SK-N-MC (cell line): ENCODE data around the gene KRT17.
"Not testable (repeated sequence)": the region's sequence is repeated elsewhere in the genome, so short reads cannot be mapped to it uniquely, and the experiment has no call there.

Source experiments
- DNase-seq: peaks from one replicate; pipeline ENCODE4 v3.0.0-alpha.2; 2011; ENCODE audit warnings: low read depth, low spot score
- H3K27ac ChIP-seq: fragments of 200-600 bp; sonication (generic); 2 replicates; pipeline ENCODE4 v1.5.1; 2016; ENCODE audit warnings: mixed run types
- H3K36me3 ChIP-seq: fragments of 200-600 bp; sonication (generic); 2 replicates; pipeline ENCODE4 v1.6.1; 2017; ENCODE audit warnings: antibody characterized with exemption, low read length, mixed read lengths; ENCODE audit not compliant: insufficient read depth
- H3K4me3 ChIP-seq: fragments of 200-600 bp; sonication (generic); 2 replicates; pipeline ENCODE4 v1.5.1; 2016
- H3K9ac ChIP-seq: fragments of 200-600 bp; sonication (generic); 2 replicates; pipeline ENCODE4 v1.8.0; 2017; ENCODE audit warnings: mixed run types, mixed read lengths; ENCODE audit not compliant: insufficient read length
- H3K9me3 ChIP-seq: fragments of 200-600 bp; sonication (generic); 2 replicates; pipeline ENCODE4 v1.6.1; 2017; ENCODE audit warnings: low read depth, mild to moderate bottlenecking, antibody characterized with exemption, low read length, moderate library complexity, mixed read lengths
- EZH2 ChIP-seq: fragments of 200-600 bp; sonication (generic); IDR thresholded peaks from one replicate; pipeline ENCODE4 v1.6.1; 2017; ENCODE audit warnings: antibody characterized with exemption
- FOXP2 ChIP-seq: optimal IDR thresholded peaks from 2 replicates; pipeline ENCODE3; 2011; ENCODE audit warnings: mild to moderate bottlenecking, moderate library complexity; ENCODE audit not compliant: insufficient read depth; ENCODE audit errors: extremely low read length, control extremely low read depth
- POLR2AphosphoS5 ChIP-seq: IDR thresholded peaks from 2 replicates; pipeline ENCODE4 v1.6.1; 2012; ENCODE audit warnings: mild to moderate bottlenecking, low read depth, low read length, borderline replicate concordance

KRT17 gene

DNA sequence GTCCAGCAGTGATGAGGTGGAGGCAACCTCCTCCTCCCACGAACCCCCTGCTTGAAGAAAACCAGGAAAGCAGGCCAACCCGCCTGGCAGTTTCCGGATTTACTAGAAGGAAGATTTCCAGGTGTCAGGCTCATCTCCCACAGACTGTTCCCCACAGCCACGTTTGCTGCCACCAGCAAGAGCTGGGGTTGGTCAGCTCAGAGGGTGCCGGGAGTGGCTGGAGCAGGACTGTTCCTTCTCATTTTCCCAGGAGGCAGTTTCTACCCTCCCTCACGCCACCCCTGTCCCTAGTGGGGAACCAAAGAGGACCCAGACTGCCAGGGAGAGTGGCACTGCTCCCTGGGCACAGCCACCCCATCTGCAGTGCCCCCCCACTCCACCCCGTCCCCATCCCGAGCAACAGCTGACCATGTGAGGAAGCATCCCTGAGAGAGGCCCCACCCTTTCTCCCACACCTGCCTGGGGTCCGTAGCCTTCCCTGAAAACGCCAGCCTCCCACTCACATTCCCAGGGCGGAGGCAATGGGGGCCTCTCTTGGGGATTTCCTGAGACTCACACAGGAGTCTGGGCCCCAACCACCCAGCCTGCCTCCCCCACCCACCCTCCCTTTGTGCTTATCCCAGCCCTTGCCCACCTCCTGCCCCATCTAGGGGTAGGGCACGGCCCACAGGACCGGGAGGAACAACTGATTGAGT, 5.9 kb downstream of the KRT17 start:
- Histone ChIP-seq H3K9ac (no peak overlapping the region), H3K36me3 (no peaks in the 10 kb centered on the region), H3K9me3 (no peaks in the 10 kb centered on the region), H3K4me3 (no peak overlapping the region), H3K27ac (no peak overlapping the region)
- no peak for TF ChIP-seq EZH2
- TF ChIP-seq POLR2AphosphoS5: no peak
- no peak for TF ChIP-seq FOXP2
- DNase-seq: no peak

DNA sequence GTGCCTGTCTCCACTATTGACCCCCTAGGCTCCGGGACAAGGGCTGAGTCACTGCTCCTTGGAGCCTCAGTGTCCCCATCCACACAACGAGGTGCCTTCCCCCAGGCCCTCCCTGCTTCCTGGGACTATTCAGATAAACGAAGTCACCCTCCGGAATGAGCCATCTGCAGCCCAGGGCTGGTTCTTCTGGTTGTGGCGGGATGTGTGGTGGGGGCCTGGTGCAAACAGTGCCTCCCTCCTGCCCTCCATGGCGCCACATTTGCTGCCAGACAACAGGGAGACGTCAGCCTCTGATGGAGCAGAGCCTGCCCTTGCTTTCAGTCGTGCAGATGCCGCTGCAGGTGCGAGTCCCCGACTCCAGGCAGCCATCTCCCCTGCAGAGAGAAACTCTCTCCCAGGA, 6.7 kb downstream of the KRT17 start:
- Histone ChIP-seq H3K4me3 (no peak overlapping the region), H3K36me3 (no peaks in the 10 kb centered on the region), H3K9ac (no peak overlapping the region), H3K9me3 (no peaks in the 10 kb centered on the region), H3K27ac (no peak overlapping the region)
- no peak for DNase-seq
- no peak for TF ChIP-seq POLR2AphosphoS5
- TF ChIP-seq EZH2: no peak
- TF ChIP-seq FOXP2: no peak

DNA sequence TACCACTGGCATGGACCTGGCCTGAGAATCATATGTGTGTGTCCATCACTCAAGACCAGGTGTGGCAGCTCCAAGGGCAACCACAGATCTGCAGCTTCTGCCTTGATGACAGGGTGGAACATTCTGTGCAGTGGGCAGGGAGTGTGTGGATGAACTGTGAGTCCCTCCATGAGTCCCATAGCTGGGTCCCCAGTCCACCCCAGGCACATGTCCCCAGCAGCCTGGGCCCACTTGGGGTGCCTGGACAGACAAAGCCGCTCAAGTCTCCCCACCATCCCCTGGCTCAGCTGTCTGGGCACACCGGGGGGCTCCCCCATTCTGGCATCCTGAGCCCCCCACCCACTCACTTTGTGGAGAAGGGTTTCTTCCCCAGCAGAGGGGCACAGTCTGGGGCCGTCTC, 7.2 kb downstream of the KRT17 start:
- Histone ChIP-seq H3K36me3 (no peaks in the 10 kb centered on the region), H3K9me3 (no peaks in the 10 kb centered on the region), H3K4me3 (no peak overlapping the region), H3K9ac (no peak overlapping the region), H3K27ac (no peak overlapping the region)
- TF ChIP-seq EZH2 (no peak), POLR2AphosphoS5 (no peak), FOXP2 (no peak)
- no peak for DNase-seq

DNA sequence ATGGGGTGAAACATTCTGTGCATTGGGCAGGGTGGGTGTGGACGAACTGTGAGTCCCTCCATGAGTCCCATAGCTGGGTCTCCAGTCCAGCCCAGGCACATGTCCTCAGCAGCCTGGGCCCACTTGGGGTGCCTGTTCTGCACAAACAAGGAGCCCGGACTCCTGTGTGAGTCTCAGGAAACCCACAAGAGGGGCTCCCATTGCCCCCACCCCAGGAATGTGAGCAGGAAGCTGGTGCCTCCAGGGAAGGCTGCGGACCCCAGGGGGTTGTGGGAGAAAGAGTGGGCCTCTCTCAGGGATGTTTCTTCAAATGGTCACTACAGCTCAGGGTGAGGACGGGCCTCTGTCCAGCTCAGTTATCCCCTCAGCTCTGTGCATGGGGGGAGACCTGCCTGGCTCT, 7.9 kb downstream of the KRT17 start:
- H3K9me3 ChIP-seq, H3K4me3 ChIP-seq, H3K36me3 ChIP-seq, DNase-seq, H3K27ac ChIP-seq, H3K9ac ChIP-seq: not testable (repeated sequence)

DNA sequence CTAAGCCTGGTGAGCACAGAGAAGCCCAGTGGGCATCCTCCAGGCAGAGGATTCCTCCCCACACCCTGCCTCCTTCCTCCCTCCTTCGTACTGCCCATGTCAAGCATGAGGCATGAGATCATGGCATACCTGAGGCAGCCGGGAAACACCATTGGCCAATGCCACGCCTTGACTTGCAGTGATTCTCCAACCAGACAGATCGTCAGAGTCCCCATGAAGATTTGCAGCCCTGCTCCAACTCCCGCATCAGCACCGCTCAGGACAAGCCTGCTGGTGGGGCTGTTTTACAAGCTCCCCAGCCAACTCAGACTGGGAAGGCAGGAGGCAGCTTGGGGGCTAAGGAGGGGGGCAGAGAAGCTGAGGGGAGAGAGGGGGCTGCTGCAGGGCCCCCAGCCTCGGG, 8.9 kb downstream of the KRT17 start:
- Histone ChIP-seq H3K36me3 (no peaks in the 10 kb centered on the region), H3K4me3 (no peak overlapping the region), H3K27ac (no peak overlapping the region), H3K9ac (no peak overlapping the region), H3K9me3 (no peaks in the 10 kb centered on the region)
- TF ChIP-seq POLR2AphosphoS5: no peak
- TF ChIP-seq EZH2: no peak
- no peak for TF ChIP-seq FOXP2
- DNase-seq: no peak

GRCh38 chr17:41614767-41615166, 9.6 kb downstream of the KRT17 start:
- H3K4me3 ChIP-seq, H3K9me3 ChIP-seq, H3K27ac ChIP-seq, DNase-seq, H3K36me3 ChIP-seq, H3K9ac ChIP-seq: not testable (repeated sequence)

DNA sequence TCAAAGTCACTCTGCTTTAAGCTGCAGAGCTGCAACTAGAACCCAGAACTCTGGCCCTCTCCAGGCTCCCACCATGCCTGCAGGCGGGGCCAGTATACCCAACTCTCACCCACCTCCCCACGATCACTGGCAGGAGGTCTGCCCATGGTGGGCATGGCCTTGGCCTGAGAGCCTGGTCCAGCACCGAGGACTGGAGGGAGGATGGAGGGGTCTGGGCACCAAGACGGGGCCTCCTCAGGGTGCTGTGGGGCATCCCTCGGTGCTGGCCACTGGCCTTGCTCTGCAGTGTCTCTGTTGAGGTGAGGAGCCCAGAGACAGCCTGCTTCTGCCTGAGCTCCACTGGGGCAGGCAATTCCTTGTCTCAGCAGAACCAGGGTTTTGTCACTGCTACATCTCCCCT, 10.3 kb downstream of the KRT17 start:
- H3K9me3 ChIP-seq: no peaks in the 10 kb centered on the region
- no peak overlapping the region for H3K4me3 ChIP-seq
- no peaks in the 10 kb centered on the region for H3K36me3 ChIP-seq
- TF ChIP-seq POLR2AphosphoS5: no peak
- no peak for TF ChIP-seq EZH2
- TF ChIP-seq FOXP2: no peak
- no peak overlapping the region for H3K9ac ChIP-seq
- no peak for DNase-seq
- H3K27ac ChIP-seq: no peak overlapping the region

- no peak for DNase-seq
- H3K27ac ChIP-seq: no peak overlapping the region
- no peaks in the 10 kb centered on the region for H3K9me3 ChIP-seq
- H3K9ac ChIP-seq: no peak overlapping the region
- H3K36me3 ChIP-seq: no peaks in the 10 kb centered on the region
- TF ChIP-seq POLR2AphosphoS5: no peak
- TF ChIP-seq FOXP2: no peak
- no peak for TF ChIP-seq EZH2
- no peak overlapping the region for H3K4me3 ChIP-seq
Observed at GRCh38 chr17:41613277-41614082, 10.9 kb downstream of the KRT17 start.

DNA sequence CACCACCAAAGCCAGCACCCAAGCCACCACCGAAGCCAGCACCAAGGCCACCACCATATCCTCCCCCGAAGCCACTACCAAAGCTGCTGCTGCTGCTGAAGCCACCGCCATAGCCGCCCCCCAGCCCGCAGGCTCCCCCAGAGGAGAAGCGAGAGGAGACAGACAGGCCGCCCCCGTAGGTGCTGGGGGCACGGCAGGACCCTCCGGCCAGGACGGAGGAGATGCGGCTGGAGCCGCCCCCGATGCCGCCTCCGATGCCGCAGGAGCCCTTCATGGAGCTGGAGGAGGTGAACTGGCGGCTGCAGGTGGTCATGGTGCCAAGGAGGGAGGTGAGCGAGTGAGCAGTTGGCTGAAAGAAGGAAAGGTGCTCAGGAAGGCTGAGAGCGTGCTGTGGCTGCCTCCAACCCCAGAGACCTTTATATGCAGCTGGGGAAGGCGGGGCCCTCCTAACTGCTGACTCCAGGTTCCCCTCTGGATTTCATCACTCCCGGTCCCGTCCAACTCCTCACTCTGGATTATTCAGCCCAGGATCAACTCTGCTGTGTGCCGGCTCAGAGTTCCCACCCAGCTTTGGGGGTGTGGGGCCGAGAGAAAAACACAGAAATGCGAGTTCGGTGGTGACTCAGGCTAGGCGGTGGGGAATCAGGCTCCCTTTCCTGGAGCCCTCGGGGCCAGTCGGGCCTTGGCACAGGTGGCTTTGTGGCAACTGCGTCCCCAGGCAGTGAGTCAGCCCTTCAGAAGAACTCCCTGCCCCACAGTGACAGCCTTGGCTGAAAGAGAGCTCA, 11.8 kb downstream of the KRT17 start, which contains the start of gene KRT16:
Gene KRT16, minus strand, starts transcription at position 392 of the 785 bp plus-strand sequence. Its CDS starts 79 bp downstream, at position 313.
- H3K36me3 ChIP-seq, H3K4me3 ChIP-seq, DNase-seq, H3K9me3 ChIP-seq, H3K9ac ChIP-seq, H3K27ac ChIP-seq: not testable (repeated sequence)
